SK-N-SH (cell line): Measurements from ENCODE around the gene HK1. TPM values are rescaled to one million over a fixed set of nuclear protein-coding genes. Genes with fewer than 3 reads are reported as not detected.

Experiments
- CTCF ChIA-PET: fragments of 300-600, 350-600 bp; formaldehyde crosslinking; extraction: SDS; loops from one replicate; lab custom pipeline; 2021; lab: Yijun Ruan, JAX
- POLR2A ChIA-PET: fragments of 350-600 bp; sonication (Branson Sonifier 250); formaldehyde crosslinking; extraction: SDS; loops from one replicate; lab custom pipeline; 2020; ENCODE audit warnings: antibody characterized with exemption, inconsistent platforms; lab: Yijun Ruan, JAX
- DNase-seq: peaks from one replicate; pipeline ENCODE4 v3.0.0; 2012
- H2AFZ ChIP-seq: fragments of 200-600 bp; sonication (generic); 2 replicates; pipeline ENCODE4 v1.8.1; 2016; ENCODE audit warnings: antibody characterized with exemption, mild to moderate bottlenecking, low read depth
- H3F3A ChIP-seq: fragments of 200-600 bp; sonication (generic); replicated peaks from 2 replicates; pipeline ENCODE3; 2016; ENCODE audit warnings: antibody characterized with exemption, mild to moderate bottlenecking; ENCODE audit not compliant: insufficient read depth
- H3K27ac ChIP-seq, 2 experiments: fragments of 200-500 bp in 1 of 2; fragments of 200-600 bp in 1 of 2; sonication (Bioruptor generic) in 1 of 2; sonication (generic), shearing (Covaris generic) in 1 of 2; 2 replicates each; pipeline versions ENCODE4 v1.5.1 to v1.6.1; 2014 to 2016; ENCODE audit warnings: low read depth in 2 of 2, inconsistent platforms in 1 of 2, low read length in 1 of 2, mild to moderate bottlenecking in 1 of 2, mixed read lengths in 1 of 2
- H3K27me3 ChIP-seq: fragments of 200-600 bp; sonication (generic), shearing (Covaris generic); 2 replicates; pipeline ENCODE4 v1.6.1; 2016; ENCODE audit warnings: mixed run types; ENCODE audit not compliant: insufficient read depth
- H3K36me3 ChIP-seq, 2 experiments: fragments of 200-500 bp in 1 of 2; fragments of 200-600 bp in 1 of 2; sonication (Bioruptor generic) in 1 of 2; sonication (generic) in 1 of 2; replicated peaks in 1 of 2; 2 replicates each; pipeline versions ENCODE3 to v1.5.1; 2014 to 2016; ENCODE audit warnings: low read length in 1 of 2, mild to moderate bottlenecking in 1 of 2; ENCODE audit not compliant: insufficient read depth in 2 of 2, control insufficient read depth in 1 of 2
- H3K4me1 ChIP-seq, 2 experiments: fragments of 200-500 bp in 1 of 2; fragments of 200-600 bp in 1 of 2; sonication (Bioruptor generic) in 1 of 2; sonication (generic), shearing (Covaris generic) in 1 of 2; 2 replicates each; pipeline versions ENCODE4 v1.5.1 to v1.6.1; 2014 to 2016; ENCODE audit warnings: low read depth in 1 of 2, low read length in 1 of 2, mixed run types in 1 of 2; ENCODE audit not compliant: insufficient read depth in 2 of 2, control insufficient read depth in 1 of 2
- H3K4me2 ChIP-seq: fragments of 200-600 bp; sonication (generic), shearing (Covaris generic); 2 replicates; pipeline ENCODE4 v1.6.1; 2017; ENCODE audit warnings: mixed run types
- H3K4me3 ChIP-seq, 2 experiments: fragments of 200-500 bp in 1 of 2; fragments of 200-600 bp in 1 of 2; sonication (Bioruptor generic) in 1 of 2; sonication (generic), shearing (Covaris generic) in 1 of 2; 2 replicates each; pipeline versions ENCODE4 v1.5.1 to v1.8.1; 2014 to 2016; ENCODE audit warnings: low read depth in 2 of 2, inconsistent platforms in 1 of 2, low read length in 1 of 2, mild to moderate bottlenecking in 1 of 2, mixed read lengths in 1 of 2, moderate library complexity in 1 of 2
- H3K79me2 ChIP-seq: fragments of 200-600 bp; sonication (generic); 2 replicates; pipeline ENCODE4 v1.8.1; 2017; ENCODE audit warnings: mild to moderate bottlenecking; ENCODE audit not compliant: insufficient read depth
- H3K9ac ChIP-seq: fragments of 200-600 bp; sonication (generic); 2 replicates; pipeline ENCODE4 v1.6.1; 2017; ENCODE audit warnings: mixed run types
- H3K9me2 ChIP-seq: fragments of 200-600 bp; sonication (generic); 2 replicates; pipeline ENCODE4 v1.6.1; 2017; ENCODE audit warnings: mixed run types
- H3K9me3 ChIP-seq: fragments of 200-600 bp; sonication (generic); 2 replicates; pipeline ENCODE4 v1.6.1; 2017; ENCODE audit warnings: mixed run types, mild to moderate bottlenecking, moderate library complexity
- H4K20me1 ChIP-seq: fragments of 200-600 bp; sonication (generic); 2 replicates; pipeline ENCODE4 v1.6.1; 2017; ENCODE audit warnings: mild to moderate bottlenecking, mixed run types; ENCODE audit not compliant: insufficient read depth
- CHD2 ChIP-seq: fragments of 150-350 bp; IDR thresholded peaks from 2 replicates; pipeline ENCODE4 v1.6.1; 2018; ENCODE audit warnings: low read length; ENCODE audit not compliant: partially characterized antibody
- ELF1 ChIP-seq: IDR thresholded peaks from 2 replicates; pipeline ENCODE4 v1.4.0; 2012
- FOXJ3 ChIP-seq: sonication (generic); formaldehyde crosslinking; IDR thresholded peaks from 2 replicates; pipeline ENCODE4 v1.5.1; 2020; ENCODE audit warnings: mild to moderate bottlenecking, missing genetic modification reagents
- FOXM1 ChIP-seq: IDR thresholded peaks from 2 replicates; pipeline ENCODE4 v1.4.0; 2012; ENCODE audit warnings: low read depth, mild to moderate bottlenecking
- GABPA ChIP-seq: IDR thresholded peaks from 2 replicates; pipeline ENCODE4 v1.4.0; 2012; ENCODE audit warnings: low read depth, mild to moderate bottlenecking
- MXI1 ChIP-seq: IDR thresholded peaks from 2 replicates; pipeline ENCODE4 v1.6.1; 2012; ENCODE audit warnings: mild to moderate bottlenecking, low read depth, low read length, improper control_type of control experiment
- RAD21 ChIP-seq: IDR thresholded peaks from 2 replicates; pipeline ENCODE4 v1.6.1; 2012; ENCODE audit warnings: mild to moderate bottlenecking, low read length
- REST ChIP-seq: IDR thresholded peaks from 2 replicates; pipeline ENCODE4 v1.6.1; 2012; ENCODE audit warnings: mild to moderate bottlenecking, low read depth, low read length, moderate library complexity
- RFX5 ChIP-seq: IDR thresholded peaks from 2 replicates; pipeline ENCODE4 v1.6.1; 2012; ENCODE audit warnings: mild to moderate bottlenecking, improper control_type of control experiment, low read length
- SMC3 ChIP-seq: IDR thresholded peaks from 2 replicates; pipeline ENCODE4 v1.6.1; 2012; ENCODE audit warnings: low read depth, low read length, improper control_type of control experiment
- TAF1 ChIP-seq: IDR thresholded peaks from 2 replicates; pipeline ENCODE4 v1.6.1; 2012; ENCODE audit warnings: low read depth, mild to moderate bottlenecking, low read length, moderate library complexity, borderline replicate concordance
- TCF12 ChIP-seq: IDR thresholded peaks from 2 replicates; pipeline ENCODE4 v1.4.0; 2012
- YY1 ChIP-seq: IDR thresholded peaks from 2 replicates; pipeline ENCODE4 v1.4.0; 2012; ENCODE audit warnings: low read depth, mild to moderate bottlenecking
- ZBTB33 ChIP-seq: IDR thresholded peaks from 2 replicates; pipeline ENCODE4 v1.4.0; 2012; ENCODE audit warnings: low read depth, borderline replicate concordance
- WGBS: methylation state at CpG from one replicate; pipeline ENCODE4 v1.1.6; 2017; ENCODE audit warnings: low lambda C conversion rate; 5-methylcytosine and 5-hydroxymethylcytosine counted together
- polyA plus RNA-seq, 3 experiments: library from polyadenylated mRNA; depleted of rRNA; stranded (reverse); fragments of >200 nt; gene quantifications; 2 replicates each; pipeline ENCODE4 v1.2.3, GENCODE V29; 2012
- TF ChIP-seq, protein P1 (sequence below): fragments of 200-600 bp; sonication (generic); IDR thresholded peaks from 2 replicates; pipeline ENCODE4 v1.6.1; 2017; ENCODE audit warnings: antibody characterized with exemption, mild to moderate bottlenecking, moderate library complexity

The HK1 gene
- polyA plus RNA-seq, 1 of the 3 experiments (the other 2 are of a cell fraction), result 38.7 TPM

GRCh38 chr10:69374931-69375306 is 96.6 kb downstream of the HK1 start:
- H3K79me2 ChIP-seq, result 0 out of 2 replicates have a peak, but pooled peaks cover 3% of the 10 kb centered on the region
- TF ChIP-seq RFX5 (no peak), RAD21 (no peak), TCF12 (no peak), REST (no peak), SMC3 (no peak), FOXJ3 (CRISPR knock-in tag) (no peak), MXI1 (no peak), FOXM1 (no peak), CHD2 (no peak), ELF1 (no peak)
- TF ChIP-seq, protein P1, sequence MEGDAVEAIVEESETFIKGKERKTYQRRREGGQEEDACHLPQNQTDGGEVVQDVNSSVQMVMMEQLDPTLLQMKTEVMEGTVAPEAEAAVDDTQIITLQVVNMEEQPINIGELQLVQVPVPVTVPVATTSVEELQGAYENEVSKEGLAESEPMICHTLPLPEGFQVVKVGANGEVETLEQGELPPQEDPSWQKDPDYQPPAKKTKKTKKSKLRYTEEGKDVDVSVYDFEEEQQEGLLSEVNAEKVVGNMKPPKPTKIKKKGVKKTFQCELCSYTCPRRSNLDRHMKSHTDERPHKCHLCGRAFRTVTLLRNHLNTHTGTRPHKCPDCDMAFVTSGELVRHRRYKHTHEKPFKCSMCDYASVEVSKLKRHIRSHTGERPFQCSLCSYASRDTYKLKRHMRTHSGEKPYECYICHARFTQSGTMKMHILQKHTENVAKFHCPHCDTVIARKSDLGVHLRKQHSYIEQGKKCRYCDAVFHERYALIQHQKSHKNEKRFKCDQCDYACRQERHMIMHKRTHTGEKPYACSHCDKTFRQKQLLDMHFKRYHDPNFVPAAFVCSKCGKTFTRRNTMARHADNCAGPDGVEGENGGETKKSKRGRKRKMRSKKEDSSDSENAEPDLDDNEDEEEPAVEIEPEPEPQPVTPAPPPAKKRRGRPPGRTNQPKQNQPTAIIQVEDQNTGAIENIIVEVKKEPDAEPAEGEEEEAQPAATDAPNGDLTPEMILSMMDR, result no peak
- TF ChIP-seq, all 33 proteins: peak for 0
- DNase-seq, result no peak
- no peaks in the 10 kb centered on the region for H3K9me2 ChIP-seq
- H3K4me3 ChIP-seq, result no peak overlapping the region
- 95% methylated on average over 2 of the region's 2 CpGs for WGBS
- no peaks in the 10 kb centered on the region; a peak in 1 of 4 replicates for H3K4me1 ChIP-seq
- H4K20me1 ChIP-seq, result no peaks in the 10 kb centered on the region
- H3K27me3 ChIP-seq, result no peaks in the 10 kb centered on the region
- no peak overlapping the region for H3K4me2 ChIP-seq
- POLR2A ChIA-PET, result no interaction called here
- H3K27ac ChIP-seq, result no peak overlapping the region
- CTCF ChIA-PET, result interaction anchor here (1.0 kb wide), 1 partner anchor 18 kb away, joined by 3 read pairs; no protein-coding TSS in a partner anchor
- H3K9ac ChIP-seq, result no peak overlapping the region
- H3K9me3 ChIP-seq, result no peaks in the 10 kb centered on the region
- peaks cover 36 to 39% of the 10 kb centered on the region in 2 experiments for H3K36me3 ChIP-seq
- H2AFZ ChIP-seq, result no peak overlapping the region
- no peaks in the 10 kb centered on the region for H3F3A ChIP-seq

- Histone ChIP-seq H3K4me1 (no peaks in the 10 kb centered on the region; a peak in 1 of 4 replicates), H3K36me3 (peaks cover 34 to 40% of the 10 kb centered on the region in 2 experiments), H2AFZ (no peak overlapping the region), H3K4me3 (no peak overlapping the region), H3K9ac (no peak overlapping the region), H3K4me2 (no peak overlapping the region), H3K27me3 (no peaks in the 10 kb centered on the region), H3K79me2 (0 out of 2 replicates have a peak, but pooled peaks cover 3% of the 10 kb centered on the region), H3K9me2 (no peaks in the 10 kb centered on the region), H3F3A (no peaks in the 10 kb centered on the region), H3K27ac (no peak overlapping the region), H3K9me3 (no peaks in the 10 kb centered on the region), H4K20me1 (no peaks in the 10 kb centered on the region)
- no peak for DNase-seq
- 97% methylated on average over 7 of the region's 19 CpGs for WGBS
- POLR2A ChIA-PET, result no interaction called here
- CTCF ChIA-PET, result interaction anchor here (0.7 to 1.3 kb wide), 5 partner anchors 12 to 139 kb away, joined by 3 to 4 read pairs (median 3); no protein-coding TSS in a partner anchor
- TF ChIP-seq GABPA (no peak), YY1 (no peak), REST (no peak), TAF1 (no peak), ZBTB33 (no peak)
Observed at GRCh38 chr10:69375307-69376151, 97.2 kb downstream of the HK1 start.
